RWPE2 (cell line): ENCODE measurements around the gene HSDL1.
A peak's percentile ranks its signal among the peaks of the same experiment; 100 is the strongest.

ENCODE experiments used
- ATAC-seq: fragments of 200-7000 bp; cut with Tn5 transposase; 3 replicates; pipeline ENCODE4 v1.9.1; 2021; ENCODE audit warnings: low read depth
- DNase-seq: peaks from one replicate; pipeline ENCODE4 v3.0.0-alpha.2; 2020; ENCODE audit warnings: low spot score
- H3K27ac ChIP-seq: fragments of 450-650 bp; 2 replicates; pipeline ENCODE4 v1.5.1; 2017; ENCODE audit warnings: mild to moderate bottlenecking; ENCODE audit not compliant: poor library complexity, severe bottlenecking
- H3K27me3 ChIP-seq: fragments of 250-450 bp; sonication (Bioruptor Pico); 2 replicates; pipeline ENCODE4 v1.5.1; 2021; ENCODE audit warnings: mild to moderate bottlenecking, moderate library complexity; ENCODE audit not compliant: insufficient read depth, poor library complexity, severe bottlenecking
- H3K36me3 ChIP-seq: fragments of 250-450 bp; sonication (Bioruptor Pico); 2 replicates; pipeline ENCODE4 v1.5.1; 2020; ENCODE audit warnings: low read depth, mild to moderate bottlenecking, moderate library complexity
- H3K4me1 ChIP-seq: fragments of 250-450 bp; sonication (Bioruptor Pico); 2 replicates; pipeline ENCODE4 v1.5.1; 2021; ENCODE audit warnings: mild to moderate bottlenecking, moderate library complexity; ENCODE audit not compliant: insufficient read depth, poor library complexity, severe bottlenecking
- H3K4me3 ChIP-seq: fragments of 250-450 bp; sonication (Bioruptor Pico); 2 replicates; pipeline ENCODE4 v1.5.1; 2021; ENCODE audit warnings: mild to moderate bottlenecking, moderate library complexity; ENCODE audit not compliant: severe bottlenecking
- H3K9me3 ChIP-seq: fragments of 250-450 bp; sonication (Bioruptor Pico); 2 replicates; pipeline ENCODE4 v1.5.1; 2021; ENCODE audit warnings: mild to moderate bottlenecking, moderate library complexity; ENCODE audit not compliant: severe bottlenecking
- CTCF ChIP-seq: fragments of 450-650 bp; IDR thresholded peaks from one replicate; pipeline ENCODE4 v1.5.1; 2017; ENCODE audit warnings: mild to moderate bottlenecking, moderate library complexity; ENCODE audit not compliant: poor library complexity, severe bottlenecking

Gene HSDL1

GRCh38 chr16:84143081-84143480, 1.9 kb downstream of the HSDL1 start:
- no peak overlapping the region for H3K4me3 ChIP-seq
- no peak for TF ChIP-seq CTCF
- ATAC-seq (no peak), DNase-seq (no peak)
- H3K36me3 ChIP-seq: no peaks in the 10 kb centered on the region
- no peak overlapping the region for H3K27ac ChIP-seq
- H3K27me3 ChIP-seq: no peaks in the 10 kb centered on the region
- H3K9me3 ChIP-seq: no peaks in the 10 kb centered on the region
- no peaks in the 10 kb centered on the region for H3K4me1 ChIP-seq

- ATAC-seq (peak; percentile 11; the same call in 1 of the 3 replicates), DNase-seq (no peak)
- H3K36me3 ChIP-seq: no peaks in the 10 kb centered on the region
- no peaks in the 10 kb centered on the region for H3K9me3 ChIP-seq
- no peaks in the 10 kb centered on the region for H3K4me1 ChIP-seq
- H3K27ac ChIP-seq: no peak overlapping the region
- no peaks in the 10 kb centered on the region for H3K27me3 ChIP-seq
- H3K4me3 ChIP-seq: no peak overlapping the region
- TF ChIP-seq CTCF: no peak
Observed at GRCh38 chr16:84141143-84141670, 3.8 kb downstream of the HSDL1 start.

- Histone ChIP-seq H3K27ac (no peak overlapping the region), H3K9me3 (no peaks in the 10 kb centered on the region), H3K36me3 (no peaks in the 10 kb centered on the region; the same call in 1 of the 2 replicates), H3K4me3 (no peak overlapping the region), H3K27me3 (no peaks in the 10 kb centered on the region), H3K4me1 (no peaks in the 10 kb centered on the region)
- TF ChIP-seq CTCF: no peak
- DNase-seq (no peak), ATAC-seq (no peak)
Observed at GRCh38 chr16:84139628-84140258, 5.2 kb downstream of the HSDL1 start.

- H3K36me3 ChIP-seq: no peaks in the 10 kb centered on the region; the same call in 1 of the 2 replicates
- TF ChIP-seq CTCF: no peak
- H3K4me3 ChIP-seq: no peak overlapping the region
- DNase-seq (no peak), ATAC-seq (no peak)
- H3K27ac ChIP-seq: no peak overlapping the region
- no peaks in the 10 kb centered on the region for H3K9me3 ChIP-seq
- H3K4me1 ChIP-seq: no peaks in the 10 kb centered on the region
- H3K27me3 ChIP-seq: no peaks in the 10 kb centered on the region
Observed at GRCh38 chr16:84138824-84139627, 6.0 kb downstream of the HSDL1 start.
